ENCODE data around the gene DHFR. TPM values are rescaled to one million over a fixed set of nuclear protein-coding genes. Genes with fewer than 3 reads are reported as not detected.

DHFR gene
- total and polyA plus RNA-seq, 2 of the 8 experiments (the other 6 are each of a cell fraction or from before 2014, with no cell fraction given) = 46.4 to 88.9 TPM

GRCh38 chr5:80625230-80625629, 29.6 kb downstream of the DHFR start:
- H3K9me3 ChIP-seq (ENCODE audit: insufficient read depth in 2 of 2, low read depth in 1 of 2, low read length in 1 of 2) = no peaks in the 10 kb centered on the region
- no peaks in the 10 kb centered on the region for H3K79me1 ChIP-seq (ENCODE audit: low read depth, low read length)
- H2BK20ac ChIP-seq (ENCODE audit: low read length) = no peak overlapping the region
- H2AK5ac ChIP-seq (ENCODE audit: low read depth, low read length) = no peak overlapping the region
- no peak for FAIRE-seq
- no peak for TF ChIP-seq SP4 (IDR thresholded peaks at IDR 0.05; ENCODE audit: low read length)
- no peak for TF ChIP-seq CHD2 (IDR thresholded peaks at IDR 0.05; ENCODE audit: low read length)
- TF ChIP-seq YY1 (IDR thresholded peaks at IDR 0.05; ENCODE audit: low read depth, low read length) = no peak
- TF ChIP-seq MAX (IDR thresholded peaks at IDR 0.05) = no peak
- no peak for TF ChIP-seq RBBP5 (IDR thresholded peaks at IDR 0.05; ENCODE audit: borderline replicate concordance, low read depth, low read length)
- no peak for TF ChIP-seq ZNF274 (IDR thresholded peaks at IDR 0.05; ENCODE audit: borderline replicate concordance, extremely low read depth, low read length)
- TF ChIP-seq JUN (IDR thresholded peaks at IDR 0.05; ENCODE audit: low read depth, low read length) = no peak
- DNase-seq (ENCODE audit: low read depth in 1 of 2, low spot score in 2 of 2) = no peak
- H3K56ac ChIP-seq (replicated peaks; ENCODE audit: insufficient read length, low read depth, low read length) = no peak overlapping the region
- H3K23ac ChIP-seq (ENCODE audit: insufficient read length) = no peak overlapping the region
- H3K27me3 ChIP-seq (replicated peaks in 1 of 4; ENCODE audit: control insufficient read depth in 3 of 4, extremely low read depth in 1 of 4, insufficient read depth in 3 of 4, low read length in 3 of 4) = no peaks in the 10 kb centered on the region
- H3K4me2 ChIP-seq (ENCODE audit: insufficient read depth in 1 of 2, low read depth in 2 of 2, low read length in 2 of 2) = no peak overlapping the region
- no peak overlapping the region for H4K8ac ChIP-seq (ENCODE audit: extremely low read depth, insufficient read depth, low read length)
- no peak overlapping the region for H3K14ac ChIP-seq (ENCODE audit: insufficient read length)
- H3K4ac ChIP-seq (replicated peaks; ENCODE audit: insufficient read length, low read depth, low read length) = no peak overlapping the region
- H2BK15ac ChIP-seq (ENCODE audit: low read length) = no peak overlapping the region
- H4K5ac ChIP-seq (ENCODE audit: insufficient read length, low read depth, low read length) = no peak overlapping the region
- no peak overlapping the region for H3K4me3 ChIP-seq (ENCODE audit: extremely low read depth in 1 of 4, insufficient read depth in 2 of 4, low read depth in 3 of 4, low read length in 4 of 4)
- WGBS, 2 experiments (ENCODE audit: extremely low coverage in 1 of 2, insufficient coverage in 1 of 2, insufficient read length in 1 of 2, insufficient replicate concordance in 2 of 2, low coverage in 1 of 2, low lambda C conversion rate in 2 of 2, missing lambda C conversion rate in 1 of 2) = 87% methylated on average over 5 of the region's 5 CpGs; no CpG with 5 or more reads in 1 of the 2 experiments
- no peak overlapping the region for H4K91ac ChIP-seq (replicated peaks; ENCODE audit: insufficient read length, low read length)
- H4K20me1 ChIP-seq (replicated peaks in 1 of 2; ENCODE audit: control insufficient read depth in 1 of 2, insufficient read depth in 2 of 2, low read length in 2 of 2) = no peaks in the 10 kb centered on the region
- H3K9ac ChIP-seq (replicated peaks in 1 of 4; ENCODE audit: extremely low read depth in 1 of 4, low read depth in 3 of 4, low read length in 3 of 4) = no peak overlapping the region
- ChIA-PET CTCF (ENCODE audit: partially characterized antibody) (no interaction called here), POLR2A (ENCODE audit: partially characterized antibody) (interaction anchor here (1.0 to 2.1 kb wide), 2 partner anchors 10 to 28 kb away, joined by 4 read pairs; no protein-coding TSS in a partner anchor)
- H2BK5ac ChIP-seq (ENCODE audit: low read depth, low read length) = no peak overlapping the region
- no peak overlapping the region for H2BK120ac ChIP-seq (replicated peaks; ENCODE audit: low read depth, low read length)
- no peaks in the 10 kb centered on the region for H3K4me1 ChIP-seq (replicated peaks in 1 of 4; ENCODE audit: control insufficient read depth in 3 of 4, insufficient read depth in 4 of 4, low read length in 3 of 4)
- H3K23me2 ChIP-seq (ENCODE audit: low read depth, low read length) = no peaks in the 10 kb centered on the region
- no peak overlapping the region for H3K18ac ChIP-seq (ENCODE audit: extremely low read depth, low read length)
- H3K27ac ChIP-seq (ENCODE audit: low read depth, low read length) = no peak overlapping the region
- H2AFZ ChIP-seq (ENCODE audit: low read length) = no peak overlapping the region
- no peak overlapping the region for H2BK12ac ChIP-seq (ENCODE audit: low read depth, low read length)
- no peaks in the 10 kb centered on the region for H3K79me2 ChIP-seq (ENCODE audit: control insufficient read depth in 1 of 2, insufficient read depth in 2 of 2, low read length in 2 of 2)
- peaks cover 0 to 16% (median 0%) of the 10 kb centered on the region in 4 experiments; a peak in 5 of 8 replicates for H3K36me3 ChIP-seq (ENCODE audit: control insufficient read depth in 2 of 4, insufficient read depth in 4 of 4, low read length in 3 of 4)
